ENCODE measurements around the gene ARL13B.

DNA sequence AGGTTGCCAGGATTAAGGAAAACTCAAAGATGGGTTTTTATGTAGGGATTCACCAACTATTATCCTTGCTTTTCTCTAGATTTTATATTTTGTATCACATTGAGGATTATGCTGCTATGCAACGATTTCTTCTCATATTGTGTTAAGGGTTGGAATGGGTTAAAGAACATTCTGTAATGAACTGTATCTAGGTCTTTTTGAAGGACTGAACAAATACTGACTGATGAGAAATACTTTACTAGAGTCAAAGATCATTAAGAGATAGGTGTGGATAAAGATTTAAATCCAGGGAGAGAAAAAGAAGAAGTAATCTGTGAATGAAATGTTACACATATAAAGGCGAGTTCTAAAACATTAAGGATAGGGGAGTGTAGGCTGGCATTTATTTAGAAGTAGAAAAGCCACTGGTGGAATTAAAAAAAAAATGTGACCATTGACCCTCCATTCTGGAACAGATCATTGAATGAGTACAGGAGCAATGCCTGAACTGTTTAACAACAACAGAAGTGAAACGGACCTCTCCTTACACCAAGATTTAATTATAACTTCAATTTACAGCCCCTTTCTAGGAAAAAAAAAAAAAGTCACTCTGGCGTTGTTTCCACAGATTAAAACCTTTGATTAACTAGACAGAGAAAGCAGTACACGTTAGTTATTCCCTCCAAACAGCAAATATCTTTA, 45.4 kb upstream of the ARL13B start:
- TF ChIP-seq, protein P1, sequence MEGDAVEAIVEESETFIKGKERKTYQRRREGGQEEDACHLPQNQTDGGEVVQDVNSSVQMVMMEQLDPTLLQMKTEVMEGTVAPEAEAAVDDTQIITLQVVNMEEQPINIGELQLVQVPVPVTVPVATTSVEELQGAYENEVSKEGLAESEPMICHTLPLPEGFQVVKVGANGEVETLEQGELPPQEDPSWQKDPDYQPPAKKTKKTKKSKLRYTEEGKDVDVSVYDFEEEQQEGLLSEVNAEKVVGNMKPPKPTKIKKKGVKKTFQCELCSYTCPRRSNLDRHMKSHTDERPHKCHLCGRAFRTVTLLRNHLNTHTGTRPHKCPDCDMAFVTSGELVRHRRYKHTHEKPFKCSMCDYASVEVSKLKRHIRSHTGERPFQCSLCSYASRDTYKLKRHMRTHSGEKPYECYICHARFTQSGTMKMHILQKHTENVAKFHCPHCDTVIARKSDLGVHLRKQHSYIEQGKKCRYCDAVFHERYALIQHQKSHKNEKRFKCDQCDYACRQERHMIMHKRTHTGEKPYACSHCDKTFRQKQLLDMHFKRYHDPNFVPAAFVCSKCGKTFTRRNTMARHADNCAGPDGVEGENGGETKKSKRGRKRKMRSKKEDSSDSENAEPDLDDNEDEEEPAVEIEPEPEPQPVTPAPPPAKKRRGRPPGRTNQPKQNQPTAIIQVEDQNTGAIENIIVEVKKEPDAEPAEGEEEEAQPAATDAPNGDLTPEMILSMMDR (IDR thresholded peaks at IDR 0.05): no peak
- TF ChIP-seq POLR2A (IDR thresholded peaks at IDR 0.05): no peak
